Esophagus muscularis mucosa (tissue), 4 donors: Measurements from ENCODE around the gene HOXB7.

Experiments used
- CTCF ChIP-seq, 3 experiments: fragments of 200-600 bp in 2 of 3; fragments of 450-650 bp in 1 of 3; sonication (generic) in 2 of 3; IDR thresholded peaks; one replicate each; pipeline ENCODE4 v1.5.1; 2017 to 2019; ENCODE audit warnings: antibody characterized with exemption in 3 of 3, mild to moderate bottlenecking in 2 of 3, moderate library complexity in 1 of 3
- EP300 ChIP-seq: sonication (generic); formaldehyde crosslinking; IDR thresholded peaks from one replicate; pipeline ENCODE4 v1.6.1; 2017; ENCODE audit warnings: antibody characterized with exemption
- POLR2A ChIP-seq: fragments of 450-650 bp; IDR thresholded peaks from one replicate; pipeline ENCODE4 v1.6.1; 2017; ENCODE audit warnings: antibody characterized with exemption, moderate library complexity, mild to moderate bottlenecking, low read depth

GRCh38 chr17:48616717-48617470 lies 6.1 kb upstream of the HOXB7 start:
- no peak for TF ChIP-seq EP300
- TF ChIP-seq CTCF (IDR thresholded peaks at IDR 0.05), result no peak
- no peak for TF ChIP-seq POLR2A
